Activated naive CD8-positive, alpha-beta T cell treated with anti-CD3 and anti-CD28 coated beads, Interleukin-2, amount 10 ng/mL, durations not matched to agents 7 days and 5 days (primary cell): Measurements from ENCODE around the gene CNNM4. TPM values are rescaled to one million over a fixed set of nuclear protein-coding genes. Genes with fewer than 3 reads are reported as not detected.
"Not testable (repeated sequence)": the region's sequence is repeated elsewhere in the genome, so short reads cannot be mapped to it uniquely, and the experiment has no call there.

Experiments
- ATAC-seq: fragments of 150-1000 bp; cut with Tn5 transposase; one replicate; pipeline ENCODE4 v1.10.0; 2021; ENCODE audit warnings: low read depth, moderate library complexity
- POLR2A ChIA-PET: fragments of 350-600 bp; sonication (Branson Sonifier 250); formaldehyde crosslinking; loops from one replicate; lab custom pipeline; 2021; ENCODE audit warnings: antibody characterized with exemption; lab: Charles Lee
- DNase-seq: peaks from one replicate; pipeline ENCODE4 v3.0.0; 2021
- H3K27ac Mint-ChIP-seq: one replicate; pipeline ENCODE4 v1.8.0; 2022; ENCODE audit warnings: mild to moderate bottlenecking, mixed read lengths
- H3K27me3 Mint-ChIP-seq: one replicate; pipeline ENCODE4 v1.8.0; 2022; ENCODE audit warnings: mild to moderate bottlenecking, moderate library complexity, mixed read lengths
- H3K36me3 Mint-ChIP-seq: one replicate; pipeline ENCODE4 v1.8.0; 2021; ENCODE audit warnings: mild to moderate bottlenecking, mixed read lengths
- H3K4me1 Mint-ChIP-seq: one replicate; pipeline ENCODE4 v1.8.0; 2021; ENCODE audit warnings: mixed read lengths
- H3K4me3 Mint-ChIP-seq: one replicate; pipeline ENCODE4 v1.8.0; 2022; ENCODE audit warnings: mild to moderate bottlenecking, moderate library complexity, mixed read lengths
- H3K9me3 Mint-ChIP-seq: one replicate; pipeline ENCODE4 v1.8.0; 2021; ENCODE audit warnings: mixed read lengths
- total RNA-seq, 2 experiments: library from RNA; stranded (reverse); gene quantifications; one replicate each; pipeline ENCODE4 v1.2.3, GENCODE V29; 2021

The CNNM4 gene
- total RNA-seq, 2 experiments from 2014 or later = 6.9 to 7.9 TPM

DNA sequence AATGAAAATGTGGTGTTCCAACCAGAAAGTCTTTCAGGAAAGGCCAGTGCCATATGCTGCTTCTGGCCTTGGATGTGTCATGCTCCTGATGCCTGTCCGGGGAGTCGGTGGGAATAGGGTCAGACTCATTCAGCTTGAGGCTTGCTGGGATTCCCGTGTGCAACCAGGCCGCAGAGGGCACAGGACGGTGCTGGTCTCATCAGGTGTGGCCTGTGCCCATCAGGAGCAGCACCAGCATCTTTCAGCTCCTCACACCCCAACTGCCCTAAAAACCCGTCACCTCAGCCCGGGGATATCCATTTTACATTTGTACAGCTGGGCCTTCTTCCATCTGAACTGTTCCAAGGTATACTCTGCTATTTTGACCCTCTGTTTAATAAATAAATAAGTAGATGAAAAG lies 42.0 kb downstream of the CNNM4 start:
- Mint-ChIP-seq H3K9me3 (no peaks in the 10 kb centered on the region), H3K4me3 (no peak overlapping the region), H3K36me3 (no peaks in the 10 kb centered on the region), H3K27me3 (no peaks in the 10 kb centered on the region), H3K4me1 (peaks cover 4% of the 10 kb centered on the region), H3K27ac (no peak overlapping the region)
- POLR2A ChIA-PET = no interaction called here
- DNase-seq (no peak), ATAC-seq (no peak)

DNA sequence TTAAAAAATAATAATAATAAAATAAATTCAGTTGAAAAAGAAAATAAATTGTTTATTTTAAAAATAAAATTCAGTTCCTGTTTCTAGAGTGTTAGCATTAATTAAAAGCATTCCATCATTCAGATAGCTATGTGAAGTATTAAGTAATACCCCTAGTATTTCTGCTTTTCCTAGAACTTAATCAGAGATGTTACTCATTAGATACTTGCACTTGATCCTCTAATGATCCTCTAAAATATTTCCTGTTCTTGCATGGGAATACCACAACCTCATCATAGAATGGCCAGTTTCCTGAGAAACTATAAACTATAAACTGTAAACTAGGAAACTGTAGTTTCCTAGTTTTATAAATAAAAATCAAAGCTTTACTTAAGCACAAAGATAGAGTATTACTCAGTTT lies 44.3 kb downstream of the CNNM4 start:
- POLR2A ChIA-PET = no interaction called here
- peaks cover 3% of the 10 kb centered on the region for H3K36me3 Mint-ChIP-seq
- ATAC-seq (no peak), DNase-seq (no peak)
- peaks cover 4% of the 10 kb centered on the region for H3K4me1 Mint-ChIP-seq
- H3K27ac Mint-ChIP-seq = no peak overlapping the region
- H3K4me3 Mint-ChIP-seq = no peak overlapping the region
- no peaks in the 10 kb centered on the region for H3K9me3 Mint-ChIP-seq
- H3K27me3 Mint-ChIP-seq = no peaks in the 10 kb centered on the region

DNA sequence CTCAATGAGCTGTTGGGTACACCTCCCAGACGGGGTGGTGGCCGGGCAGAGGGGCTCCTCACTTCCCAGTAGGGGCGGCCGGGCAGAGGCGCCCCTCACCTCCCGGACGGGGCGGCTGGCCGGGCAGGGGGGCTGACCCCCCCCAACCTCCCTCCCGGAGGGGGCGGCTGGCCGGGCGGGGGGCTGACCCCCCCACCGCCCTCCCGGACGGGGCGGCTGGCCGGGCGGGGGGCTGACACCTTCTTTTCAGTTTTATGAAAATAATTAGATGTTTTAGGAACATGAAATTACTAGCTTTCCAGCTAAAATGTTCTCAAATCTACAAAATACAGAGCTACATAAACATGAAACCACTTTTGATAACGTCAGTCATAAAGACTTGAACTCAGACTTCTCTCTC lies 45.2 kb downstream of the CNNM4 start:
- DNase-seq, H3K9me3 Mint-ChIP-seq, H3K4me3 Mint-ChIP-seq, H3K36me3 Mint-ChIP-seq, H3K27me3 Mint-ChIP-seq, H3K27ac Mint-ChIP-seq, ATAC-seq, H3K4me1 Mint-ChIP-seq: not testable (repeated sequence)
- POLR2A ChIA-PET = interaction anchor here (0.5 to 0.6 kb wide), 2 partner anchors 26 to 196 kb away, joined by 3 to 4 read pairs; no protein-coding TSS in a partner anchor

DNA sequence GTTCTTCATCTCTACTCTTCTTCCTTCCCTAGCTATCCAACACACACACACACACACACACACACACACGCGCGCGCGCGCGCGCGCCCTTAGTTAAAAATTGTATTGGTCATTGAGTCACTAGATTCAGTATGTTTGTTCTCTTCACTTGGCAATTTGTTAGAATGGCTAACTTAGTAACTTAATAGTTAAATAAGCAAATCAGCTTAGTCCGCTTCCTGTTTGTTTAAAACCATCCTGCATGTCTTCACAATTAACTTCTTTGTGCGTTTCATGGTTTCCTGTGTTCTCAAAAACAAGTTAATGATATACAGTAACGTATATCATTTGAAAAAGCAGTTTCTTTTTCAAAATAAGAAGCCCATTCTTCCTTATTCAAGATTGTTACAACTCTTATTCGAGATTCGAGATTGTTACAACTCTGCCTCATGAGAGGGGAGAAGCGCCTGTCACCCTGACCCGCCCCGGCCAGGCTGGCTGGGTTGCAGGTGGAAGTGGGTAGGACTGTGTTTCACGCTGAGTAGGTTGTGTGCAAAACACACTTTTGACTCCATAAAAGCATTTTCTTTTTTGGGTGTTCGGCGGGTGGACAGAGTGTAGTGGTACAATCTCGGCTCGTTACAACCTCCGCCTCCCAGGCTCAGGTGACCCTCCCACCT lies 45.9 kb downstream of the CNNM4 start:
- Mint-ChIP-seq H3K27me3 (no peaks in the 10 kb centered on the region), H3K4me3 (peak overlapping the region; percentile 11), H3K4me1 (peaks cover 4% of the 10 kb centered on the region), H3K9me3 (no peaks in the 10 kb centered on the region), H3K27ac (peak overlapping the region; percentile 64), H3K36me3 (peaks cover 3% of the 10 kb centered on the region)
- DNase-seq = no peak
- ATAC-seq = peak; percentile 64
- POLR2A ChIA-PET = interaction anchor here (0.5 kb wide), 1 partner anchor 197 kb away, joined by 3 read pairs; no protein-coding TSS in a partner anchor

DNA sequence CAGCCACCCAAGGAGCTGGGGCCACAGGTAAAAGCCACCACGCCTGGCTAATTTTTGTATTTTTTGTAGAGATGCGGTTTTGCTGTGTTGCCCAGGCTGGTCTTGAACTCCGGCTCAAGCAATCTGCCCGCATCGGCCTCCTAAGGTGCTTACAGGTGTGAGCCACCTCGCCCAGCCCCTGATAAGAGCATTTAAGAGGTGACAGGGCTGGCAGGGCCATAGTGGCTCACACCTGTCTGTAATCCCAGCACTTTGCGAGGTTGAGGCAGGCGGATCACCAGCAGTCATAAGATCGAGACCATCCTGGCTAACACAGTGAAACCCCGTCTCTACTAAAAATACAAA lies 46.4 kb downstream of the CNNM4 start:
- no peak overlapping the region for H3K4me3 Mint-ChIP-seq
- no peak for DNase-seq
- peaks cover 3% of the 10 kb centered on the region for H3K36me3 Mint-ChIP-seq
- H3K9me3 Mint-ChIP-seq = no peaks in the 10 kb centered on the region
- no peak overlapping the region for H3K27ac Mint-ChIP-seq
- POLR2A ChIA-PET = no interaction called here
- ATAC-seq = no peak
- peaks cover 4% of the 10 kb centered on the region for H3K4me1 Mint-ChIP-seq
- no peaks in the 10 kb centered on the region for H3K27me3 Mint-ChIP-seq

DNA sequence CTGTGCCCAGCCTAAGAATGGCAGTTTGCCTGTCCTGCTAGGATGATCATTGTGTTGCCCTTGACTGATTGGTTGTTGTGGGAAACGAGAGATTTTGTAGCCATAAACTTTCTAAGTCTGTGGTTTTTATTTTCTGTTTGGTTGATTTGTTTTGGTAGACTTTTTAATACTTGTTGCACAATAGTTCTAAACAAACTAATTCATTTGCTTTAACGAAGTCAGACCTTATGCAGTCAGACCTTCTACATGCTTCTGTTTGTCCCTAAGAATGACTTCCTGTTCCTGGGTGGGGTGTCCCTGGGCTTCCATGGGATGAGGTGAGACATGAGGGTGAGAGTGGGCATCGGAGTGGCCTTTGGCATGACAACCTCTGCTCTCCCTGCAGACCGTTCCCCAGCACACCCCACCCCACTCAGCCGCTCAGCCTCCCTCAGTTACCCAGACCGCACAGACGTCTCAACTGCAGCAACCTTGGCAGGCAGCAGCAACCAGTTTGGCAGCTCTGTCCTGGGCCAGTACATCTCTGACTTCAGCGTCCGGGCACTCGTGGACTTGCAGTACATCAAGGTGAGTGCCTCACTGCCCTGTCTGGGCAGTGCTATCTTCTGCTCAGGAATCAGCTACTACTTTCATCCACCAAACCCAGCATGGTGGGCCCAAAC lies 47.6 kb downstream of the CNNM4 start:
- Mint-ChIP-seq H3K27me3 (no peaks in the 10 kb centered on the region), H3K4me1 (peaks cover 4% of the 10 kb centered on the region), H3K27ac (no peak overlapping the region), H3K9me3 (no peaks in the 10 kb centered on the region), H3K36me3 (peaks cover 3% of the 10 kb centered on the region), H3K4me3 (no peak overlapping the region)
- POLR2A ChIA-PET = no interaction called here
- ATAC-seq (no peak), DNase-seq (no peak)

DNA sequence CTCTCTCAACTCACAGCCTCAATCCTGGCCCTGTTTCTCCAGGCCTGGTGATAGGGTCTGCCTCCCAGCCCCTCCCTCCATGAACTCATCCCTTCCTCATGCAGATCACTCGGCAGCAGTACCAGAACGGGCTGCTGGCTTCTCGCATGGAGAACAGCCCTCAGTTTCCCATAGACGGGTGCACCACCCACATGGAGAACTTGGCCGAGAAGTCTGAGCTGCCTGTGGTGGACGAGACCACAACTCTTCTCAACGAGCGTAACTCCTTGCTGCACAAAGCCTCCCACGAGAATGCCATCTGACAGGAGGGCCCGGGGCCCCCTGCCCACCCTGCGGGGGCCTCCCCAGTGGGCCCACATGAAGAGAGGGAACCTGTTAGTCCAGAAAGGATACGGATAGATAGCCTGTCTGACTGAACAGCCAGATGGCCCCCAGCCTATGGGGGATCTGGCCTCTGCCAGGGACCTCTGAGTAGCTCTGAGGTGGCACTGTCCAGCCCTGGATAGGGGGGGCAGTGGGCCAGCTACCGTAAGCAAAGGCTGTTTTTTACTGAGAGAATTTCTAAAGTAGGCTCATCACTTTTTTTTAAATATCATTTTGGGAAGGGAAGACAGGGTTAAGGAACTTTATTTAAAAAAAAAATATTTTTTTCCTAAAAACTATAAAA lies 48.6 kb downstream of the CNNM4 start:
- Mint-ChIP-seq H3K36me3 (peaks cover 3% of the 10 kb centered on the region), H3K27ac (no peak overlapping the region), H3K27me3 (no peaks in the 10 kb centered on the region), H3K9me3 (no peaks in the 10 kb centered on the region), H3K4me3 (no peak overlapping the region), H3K4me1 (peaks cover 4% of the 10 kb centered on the region)
- ATAC-seq (no peak), DNase-seq (no peak)
- POLR2A ChIA-PET = no interaction called here

DNA sequence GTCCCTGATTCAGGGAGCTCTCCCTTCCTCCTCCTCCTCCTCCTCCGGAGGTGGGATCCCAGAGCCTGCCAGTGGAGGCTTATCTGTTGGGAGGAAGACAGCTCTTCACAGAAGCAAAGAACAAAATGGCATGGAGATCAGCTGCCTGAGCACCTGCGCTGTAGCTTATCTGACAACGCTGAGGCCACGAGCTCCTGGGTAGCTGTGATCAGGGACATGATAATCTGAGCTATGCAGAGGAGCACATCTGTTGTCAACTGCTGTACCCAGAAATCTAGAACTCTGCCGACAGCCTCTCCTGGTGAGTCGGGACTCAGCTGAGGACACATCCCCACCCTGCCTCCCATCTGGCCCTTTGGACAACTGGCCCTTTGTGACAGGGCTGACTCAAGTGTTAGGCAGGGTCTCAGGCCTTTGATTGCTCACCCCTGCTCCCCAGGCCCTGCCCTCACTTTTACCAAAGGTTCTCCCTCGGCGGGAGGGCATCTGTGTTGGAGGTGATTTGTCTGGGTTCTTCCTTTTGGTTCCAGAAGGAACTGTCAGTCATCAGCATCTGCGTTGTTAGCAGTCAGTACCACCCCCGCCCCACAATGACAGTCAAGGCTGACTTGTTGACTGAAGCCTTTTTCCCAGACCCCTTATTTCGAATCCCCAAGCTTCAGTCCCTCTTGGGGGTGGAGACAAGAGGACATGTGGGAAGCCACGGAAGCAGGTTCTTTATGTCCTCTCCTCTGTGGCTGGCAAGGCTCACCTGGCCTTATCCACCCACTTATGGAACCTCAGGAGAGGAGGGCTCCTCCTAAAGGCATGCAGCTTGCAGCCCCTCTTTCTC lies 49.5 kb downstream of the CNNM4 start:
- H3K9me3 Mint-ChIP-seq = no peaks in the 10 kb centered on the region
- DNase-seq (no peak), ATAC-seq (no peak)
- no peak overlapping the region for H3K4me3 Mint-ChIP-seq
- peaks cover 8% of the 10 kb centered on the region for H3K4me1 Mint-ChIP-seq
- H3K36me3 Mint-ChIP-seq = peaks cover 3% of the 10 kb centered on the region
- no peaks in the 10 kb centered on the region for H3K27me3 Mint-ChIP-seq
- POLR2A ChIA-PET = no interaction called here
- H3K27ac Mint-ChIP-seq = no peak overlapping the region

DNA sequence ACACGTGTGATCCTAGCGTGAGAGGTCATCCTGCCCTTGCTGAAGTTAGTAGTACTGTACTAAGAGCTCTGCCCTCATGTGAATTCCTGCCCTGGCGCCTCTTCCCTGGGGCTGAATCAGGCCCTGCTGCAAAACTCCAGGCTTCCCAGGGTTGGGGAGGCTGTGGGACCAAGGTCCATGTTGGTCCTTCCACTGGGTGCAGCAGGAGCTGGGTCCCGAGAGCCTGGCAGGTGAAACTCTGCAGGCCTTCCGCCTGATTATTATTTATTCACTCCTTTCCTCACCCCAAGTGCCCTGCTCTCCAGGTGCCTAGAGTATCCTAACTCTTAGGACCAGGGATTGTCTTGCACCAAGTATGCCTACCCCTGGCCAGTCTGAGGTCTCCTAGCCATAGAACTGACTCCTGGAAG lies 50.1 kb downstream of the CNNM4 start:
- no peak overlapping the region for H3K27ac Mint-ChIP-seq
- no peaks in the 10 kb centered on the region for H3K27me3 Mint-ChIP-seq
- DNase-seq (no peak), ATAC-seq (no peak)
- POLR2A ChIA-PET = no interaction called here
- no peak overlapping the region for H3K4me3 Mint-ChIP-seq
- H3K9me3 Mint-ChIP-seq = no peaks in the 10 kb centered on the region
- H3K4me1 Mint-ChIP-seq = peaks cover 11% of the 10 kb centered on the region
- peaks cover 3% of the 10 kb centered on the region for H3K36me3 Mint-ChIP-seq

DNA sequence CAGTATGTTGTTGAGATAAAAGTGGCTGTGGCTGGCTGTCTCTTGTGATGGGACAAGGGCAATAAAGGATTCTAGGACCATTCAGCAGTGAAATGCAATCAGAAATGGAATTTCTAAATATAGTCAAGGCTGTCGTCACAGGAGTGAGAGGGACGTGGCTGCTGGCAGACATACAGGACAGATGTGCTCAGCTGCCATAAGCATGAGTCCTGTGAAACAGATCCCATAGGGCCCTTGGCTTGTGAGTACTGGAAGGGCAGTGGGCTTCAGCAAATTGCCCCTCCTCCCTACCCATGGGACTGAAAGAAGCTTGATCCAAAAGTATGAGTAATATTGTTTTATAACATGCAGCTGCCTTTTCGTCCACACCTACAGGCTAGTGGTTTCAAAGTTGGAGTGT lies 51.2 kb downstream of the CNNM4 start:
- Mint-ChIP-seq H3K4me1 (peaks cover 7% of the 10 kb centered on the region), H3K36me3 (peaks cover 3% of the 10 kb centered on the region), H3K4me3 (no peak overlapping the region), H3K9me3 (no peaks in the 10 kb centered on the region), H3K27ac (no peak overlapping the region), H3K27me3 (no peaks in the 10 kb centered on the region)
- no peak for ATAC-seq
- DNase-seq = no peak
- POLR2A ChIA-PET = no interaction called here

DNA sequence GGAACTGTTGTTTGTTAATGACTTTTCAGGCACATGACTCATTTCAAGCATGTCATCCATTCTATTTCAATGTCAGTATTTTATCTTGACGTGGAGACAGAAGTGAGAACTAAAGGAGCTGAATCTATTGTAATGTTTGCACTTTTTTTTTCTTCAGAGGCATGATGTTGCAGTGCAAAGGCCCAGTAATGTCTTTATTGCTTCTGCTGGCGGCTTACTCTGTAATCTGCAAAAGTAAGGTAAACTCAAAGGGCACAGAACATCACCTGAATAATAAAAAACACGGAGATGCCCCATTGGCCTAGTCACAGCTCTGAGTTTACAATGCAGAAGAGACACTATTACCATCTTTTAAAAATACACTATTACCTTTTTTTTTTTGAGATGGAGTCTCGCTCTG lies 53.0 kb downstream of the CNNM4 start:
- Mint-ChIP-seq H3K4me1 (peaks cover 20% of the 10 kb centered on the region), H3K27ac (no peak overlapping the region), H3K4me3 (no peak overlapping the region), H3K27me3 (no peaks in the 10 kb centered on the region), H3K9me3 (no peaks in the 10 kb centered on the region), H3K36me3 (peaks cover 5% of the 10 kb centered on the region)
- DNase-seq (no peak), ATAC-seq (no peak)
- POLR2A ChIA-PET = no interaction called here

DNA sequence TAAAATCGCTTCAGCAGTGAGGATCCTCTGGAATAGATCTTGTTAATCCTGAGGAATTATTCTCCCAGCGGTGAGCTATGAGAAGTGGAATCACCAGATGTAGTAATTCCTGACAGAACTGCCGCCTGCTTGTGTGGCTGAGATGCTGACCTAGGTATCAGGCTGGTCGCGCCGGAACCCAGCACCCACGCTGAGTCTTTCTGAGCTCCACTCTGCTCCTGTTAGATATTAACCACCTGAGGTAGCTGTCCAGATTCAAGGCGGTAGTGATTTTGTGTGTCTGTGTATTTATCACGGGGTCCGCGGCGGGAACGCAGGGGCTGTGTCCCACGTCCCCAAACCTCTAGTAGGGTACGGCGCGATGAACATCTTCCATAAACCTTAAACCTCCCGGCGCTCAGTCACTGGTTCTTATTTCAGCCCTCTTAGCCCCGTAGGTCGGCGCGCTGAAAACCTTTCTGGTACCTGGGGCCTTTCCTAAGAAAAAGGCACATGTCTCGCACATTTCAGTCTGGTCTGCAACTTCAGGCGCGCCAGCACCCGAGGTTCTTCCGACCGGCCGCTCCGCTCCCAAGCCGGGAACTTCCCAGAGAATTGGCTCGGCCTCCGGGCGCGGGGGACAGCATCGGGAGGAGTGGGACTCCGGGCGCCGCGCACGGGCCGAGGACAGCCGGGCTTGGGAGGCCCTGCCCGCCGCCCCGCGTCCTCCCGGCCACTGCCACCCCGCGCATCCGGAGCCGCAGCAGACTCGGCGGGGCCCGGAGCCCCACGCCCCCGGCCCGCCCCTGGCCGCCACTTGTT lies 54.8 kb downstream of the CNNM4 start:
- DNase-seq = no peak
- POLR2A ChIA-PET = interaction anchor here (1.2 to 2.6 kb wide), 4 partner anchors 24 to 280 kb away, joined by 3 to 12 read pairs (median 5); partner anchors contain the start of gene ANKRD39

More for the DNA sequence above, 54.8 kb downstream of the CNNM4 start:
- H3K9me3 Mint-ChIP-seq = no peaks in the 10 kb centered on the region
- H3K27me3 Mint-ChIP-seq = no peaks in the 10 kb centered on the region
- H3K4me3 Mint-ChIP-seq = peak overlapping the region; percentile 91
- H3K4me1 Mint-ChIP-seq = peaks cover 37% of the 10 kb centered on the region
- peak; percentile 2 for ATAC-seq
- peak overlapping the region; percentile 78 for H3K27ac Mint-ChIP-seq
- H3K36me3 Mint-ChIP-seq = peaks cover 14% of the 10 kb centered on the region
